ENCODE data around the gene ANGPTL8. TPM values are rescaled to one million over a fixed set of nuclear protein-coding genes. Genes with fewer than 3 reads are reported as not detected.

ANGPTL8 gene
- total and polyA plus RNA-seq, 2 of the 13 experiments (the other 11 are each of a cell fraction or from before 2014, with no cell fraction given): 27.3 to 243 TPM

DNA sequence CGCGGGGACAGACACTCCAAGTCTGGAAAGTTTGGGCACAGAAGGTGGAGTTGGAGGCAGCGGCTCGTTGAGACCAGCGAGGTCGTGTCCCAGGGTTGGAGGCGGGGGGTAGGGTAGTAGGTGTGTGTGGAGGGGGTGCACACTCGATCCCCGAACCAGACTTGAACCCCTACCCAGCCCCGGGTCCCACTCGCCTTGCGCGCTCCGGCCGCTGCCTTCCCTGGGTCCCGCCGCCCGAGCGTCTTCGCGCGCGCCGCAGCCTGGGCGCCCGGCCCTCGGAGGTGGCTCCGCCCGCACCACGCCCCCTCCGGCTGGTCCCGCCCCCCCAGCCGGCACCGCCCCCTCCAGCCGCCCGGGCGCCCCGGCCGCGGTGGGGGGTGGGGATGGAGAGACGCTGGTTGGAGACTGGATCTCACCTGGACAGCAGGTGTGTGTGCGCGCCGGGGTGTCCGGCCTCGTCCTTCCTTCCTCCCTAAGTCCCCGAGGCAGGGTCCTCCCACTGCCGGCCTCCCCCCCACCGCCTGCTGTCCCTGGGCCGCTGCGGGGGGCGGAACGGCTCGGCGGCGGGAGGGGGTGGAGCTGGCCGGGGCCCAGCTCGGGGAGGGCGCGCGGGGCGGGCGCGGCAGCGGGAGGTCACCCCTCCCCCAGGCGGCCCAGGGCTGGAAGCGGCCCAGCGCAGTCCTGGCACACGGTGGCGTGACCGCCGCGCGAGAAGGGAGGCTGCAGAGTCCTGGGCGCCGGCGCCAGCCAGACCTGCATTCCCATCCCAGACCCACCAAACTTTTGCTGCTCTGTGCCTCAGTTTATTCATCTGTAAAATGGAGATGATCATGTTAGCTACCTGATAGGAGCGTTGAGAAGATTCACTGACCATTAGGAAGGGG lies 41.9 kb upstream of the ANGPTL8 start, which contains the start of gene KANK2 (continued):
- TF ChIP-seq, protein P1, sequence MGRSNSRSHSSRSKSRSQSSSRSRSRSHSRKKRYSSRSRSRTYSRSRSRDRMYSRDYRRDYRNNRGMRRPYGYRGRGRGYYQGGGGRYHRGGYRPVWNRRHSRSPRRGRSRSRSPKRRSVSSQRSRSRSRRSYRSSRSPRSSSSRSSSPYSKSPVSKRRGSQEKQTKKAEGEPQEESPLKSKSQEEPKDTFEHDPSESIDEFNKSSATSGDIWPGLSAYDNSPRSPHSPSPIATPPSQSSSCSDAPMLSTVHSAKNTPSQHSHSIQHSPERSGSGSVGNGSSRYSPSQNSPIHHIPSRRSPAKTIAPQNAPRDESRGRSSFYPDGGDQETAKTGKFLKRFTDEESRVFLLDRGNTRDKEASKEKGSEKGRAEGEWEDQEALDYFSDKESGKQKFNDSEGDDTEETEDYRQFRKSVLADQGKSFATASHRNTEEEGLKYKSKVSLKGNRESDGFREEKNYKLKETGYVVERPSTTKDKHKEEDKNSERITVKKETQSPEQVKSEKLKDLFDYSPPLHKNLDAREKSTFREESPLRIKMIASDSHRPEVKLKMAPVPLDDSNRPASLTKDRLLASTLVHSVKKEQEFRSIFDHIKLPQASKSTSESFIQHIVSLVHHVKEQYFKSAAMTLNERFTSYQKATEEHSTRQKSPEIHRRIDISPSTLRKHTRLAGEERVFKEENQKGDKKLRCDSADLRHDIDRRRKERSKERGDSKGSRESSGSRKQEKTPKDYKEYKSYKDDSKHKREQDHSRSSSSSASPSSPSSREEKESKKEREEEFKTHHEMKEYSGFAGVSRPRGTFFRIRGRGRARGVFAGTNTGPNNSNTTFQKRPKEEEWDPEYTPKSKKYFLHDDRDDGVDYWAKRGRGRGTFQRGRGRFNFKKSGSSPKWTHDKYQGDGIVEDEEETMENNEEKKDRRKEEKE (IDR thresholded peaks at IDR 0.05): no peak
- TF ChIP-seq MNT (IDR thresholded peaks at IDR 0.05) (no peak), ZNF772 (CRISPR knock-in tag; IDR thresholded peaks at IDR 0.05) (no peak), FOXO1 (CRISPR knock-in tag; IDR thresholded peaks at IDR 0.05) (0 out of 2 replicates have a peak, but pooled peaks have one; percentile 32), KDM3A (CRISPR knock-in tag; IDR thresholded peaks at IDR 0.05; ENCODE audit: low read depth) (no peak), PRDM10 (CRISPR knock-in tag; IDR thresholded peaks at IDR 0.05; ENCODE audit: low read depth) (no peak), THAP11 (CRISPR knock-in tag; IDR thresholded peaks at IDR 0.05) (peak; percentile 24; the same call in 1 of the 2 replicates), ZNF619 (CRISPR knock-in tag; IDR thresholded peaks at IDR 0.05) (no peak), ZSCAN21 (CRISPR knock-in tag; IDR thresholded peaks at IDR 0.05; ENCODE audit: borderline replicate concordance) (0 out of 2 replicates have a peak, but pooled peaks have one; percentile 36), SMAD1 (CRISPR knock-in tag; IDR thresholded peaks at IDR 0.05; ENCODE audit: borderline replicate concordance, low read depth) (no peak), ZBTB26 (CRISPR knock-in tag; IDR thresholded peaks at IDR 0.05; ENCODE audit: borderline replicate concordance) (0 out of 2 replicates have a peak, but pooled peaks have one; percentile 55), ZNF350 (CRISPR knock-in tag; IDR thresholded peaks at IDR 0.05; ENCODE audit: borderline replicate concordance, low read depth) (no peak)
- TF ChIP-seq, protein P2, sequence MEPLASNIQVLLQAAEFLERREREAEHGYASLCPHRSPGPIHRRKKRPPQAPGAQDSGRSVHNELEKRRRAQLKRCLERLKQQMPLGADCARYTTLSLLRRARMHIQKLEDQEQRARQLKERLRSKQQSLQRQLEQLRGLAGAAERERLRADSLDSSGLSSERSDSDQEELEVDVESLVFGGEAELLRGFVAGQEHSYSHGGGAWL (CRISPR knock-in tag; IDR thresholded peaks at IDR 0.05): no peak; the same call in 1 of the 2 replicates
- TF ChIP-seq, protein P3, sequence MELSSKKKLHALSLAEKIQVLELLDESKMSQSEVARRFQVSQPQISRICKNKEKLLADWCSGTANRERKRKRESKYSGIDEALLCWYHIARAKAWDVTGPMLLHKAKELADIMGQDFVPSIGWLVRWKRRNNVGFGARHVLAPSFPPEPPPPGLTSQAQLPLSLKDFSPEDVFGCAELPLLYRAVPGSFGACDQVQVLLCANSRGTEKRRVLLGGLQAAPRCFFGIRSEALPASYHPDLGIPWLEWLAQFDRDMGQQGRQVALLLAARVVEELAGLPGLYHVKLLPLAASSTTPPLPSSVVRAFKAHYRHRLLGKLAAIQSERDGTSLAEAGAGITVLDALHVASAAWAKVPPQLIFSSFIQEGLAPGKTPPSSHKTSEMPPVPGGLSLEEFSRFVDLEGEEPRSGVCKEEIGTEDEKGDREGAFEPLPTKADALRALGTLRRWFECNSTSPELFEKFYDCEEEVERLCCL (CRISPR knock-in tag; IDR thresholded peaks at IDR 0.05; ENCODE audit: borderline replicate concordance): no peak

Data from HepG2 (cell line).